Fibroblast of villous mesenchyme (primary cell): ENCODE measurements around the gene GRIN2B. TPM values are rescaled to one million over a fixed set of nuclear protein-coding genes. Genes with fewer than 3 reads are reported as not detected.
A peak's percentile ranks its signal among the peaks of the same experiment; 100 is the strongest.

ENCODE experiments used
- DNase-seq: peaks from one replicate; pipeline ENCODE4 v3.0.0-alpha.2; 2010; ENCODE audit warnings: low read depth
- H3K4me3 ChIP-seq: 2 replicates; pipeline ENCODE4 v1.5.1; 2011; ENCODE audit warnings: low read depth, mild to moderate bottlenecking, low read length
- total RNA-seq: library from RNA; depleted of rRNA; stranded (reverse); fragments of >200 nt; gene quantifications from 2 replicates; pipeline ENCODE4 v1.2.3, GENCODE V29; 2012
- TF ChIP-seq, protein P1 (sequence below): IDR thresholded peaks from 2 replicates; pipeline ENCODE4 v1.5.1; 2012; ENCODE audit warnings: low read depth, mild to moderate bottlenecking, low read length; ENCODE audit not compliant: insufficient read depth

GRIN2B gene
- total RNA-seq, 1 donor, result under 0.01 TPM

DNA sequence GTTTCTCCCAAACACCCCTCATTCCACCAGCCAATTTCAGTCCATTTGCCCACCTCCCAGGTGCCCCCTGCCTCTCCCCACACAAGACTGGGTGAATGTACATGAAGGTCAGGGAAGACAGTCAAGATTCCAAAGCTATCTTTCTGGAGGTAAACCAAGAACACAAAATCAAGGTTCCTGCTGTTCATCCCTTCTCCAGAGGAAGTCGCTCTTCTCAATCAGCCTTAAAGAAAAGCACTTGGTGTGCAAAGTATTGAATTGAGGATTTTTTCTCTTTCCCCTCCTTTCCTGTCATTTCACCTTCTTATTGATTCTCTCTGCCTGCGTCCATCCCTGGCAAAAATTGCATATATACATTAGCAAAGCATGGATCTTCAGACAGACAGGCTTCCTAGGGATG, 4.5 kb downstream of the GRIN2B start:
- no peak overlapping the region for H3K4me3 ChIP-seq
- no peak for DNase-seq
- TF ChIP-seq, protein P1, sequence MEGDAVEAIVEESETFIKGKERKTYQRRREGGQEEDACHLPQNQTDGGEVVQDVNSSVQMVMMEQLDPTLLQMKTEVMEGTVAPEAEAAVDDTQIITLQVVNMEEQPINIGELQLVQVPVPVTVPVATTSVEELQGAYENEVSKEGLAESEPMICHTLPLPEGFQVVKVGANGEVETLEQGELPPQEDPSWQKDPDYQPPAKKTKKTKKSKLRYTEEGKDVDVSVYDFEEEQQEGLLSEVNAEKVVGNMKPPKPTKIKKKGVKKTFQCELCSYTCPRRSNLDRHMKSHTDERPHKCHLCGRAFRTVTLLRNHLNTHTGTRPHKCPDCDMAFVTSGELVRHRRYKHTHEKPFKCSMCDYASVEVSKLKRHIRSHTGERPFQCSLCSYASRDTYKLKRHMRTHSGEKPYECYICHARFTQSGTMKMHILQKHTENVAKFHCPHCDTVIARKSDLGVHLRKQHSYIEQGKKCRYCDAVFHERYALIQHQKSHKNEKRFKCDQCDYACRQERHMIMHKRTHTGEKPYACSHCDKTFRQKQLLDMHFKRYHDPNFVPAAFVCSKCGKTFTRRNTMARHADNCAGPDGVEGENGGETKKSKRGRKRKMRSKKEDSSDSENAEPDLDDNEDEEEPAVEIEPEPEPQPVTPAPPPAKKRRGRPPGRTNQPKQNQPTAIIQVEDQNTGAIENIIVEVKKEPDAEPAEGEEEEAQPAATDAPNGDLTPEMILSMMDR, result no peak

DNA sequence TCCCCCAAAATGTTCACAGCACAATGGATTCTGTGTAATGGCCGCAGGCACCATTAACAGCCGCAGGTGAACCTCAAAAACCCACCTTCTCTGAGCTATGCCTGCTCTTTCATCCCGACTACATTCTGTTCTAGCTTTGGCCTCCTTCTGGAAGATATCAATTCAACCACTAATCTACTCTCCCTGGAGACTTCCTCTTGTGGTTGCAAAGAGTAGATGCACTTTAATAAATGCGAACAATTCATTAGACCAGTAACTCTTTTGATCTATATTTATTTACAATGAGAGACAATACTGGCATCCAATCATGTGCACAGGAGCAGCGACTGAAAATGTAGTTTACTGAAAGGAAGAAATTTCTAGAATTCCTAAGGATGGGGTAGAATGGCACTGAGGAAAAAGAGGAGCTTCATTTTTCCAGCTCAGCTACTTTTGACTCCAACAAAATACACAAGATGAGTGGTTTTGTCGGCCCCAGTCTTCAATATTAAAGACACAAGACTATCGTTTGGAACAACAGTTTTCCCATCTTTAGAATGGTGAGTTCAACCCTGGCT, 5.3 kb downstream of the GRIN2B start:
- TF ChIP-seq, protein P1, result no peak
- no peak overlapping the region for H3K4me3 ChIP-seq
- no peak for DNase-seq

DNA sequence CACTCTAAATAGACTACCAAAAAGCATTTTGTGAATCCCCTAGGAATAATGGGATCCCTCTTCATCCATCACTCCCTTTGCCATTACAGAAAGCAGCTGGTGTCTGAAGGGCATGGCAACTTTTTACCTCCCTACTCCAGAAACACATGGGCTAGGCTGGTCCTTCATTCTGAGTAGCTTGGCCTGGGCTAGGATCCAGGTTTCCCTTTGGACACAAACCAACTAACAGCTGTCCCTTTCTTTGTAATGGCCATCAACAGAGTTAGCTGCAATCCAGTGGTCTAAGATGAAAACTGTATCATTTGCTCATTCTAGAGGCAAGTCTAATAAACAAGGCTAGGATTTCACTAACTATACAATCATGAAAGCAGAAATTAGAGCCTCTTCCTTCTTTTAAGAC, 7.4 kb downstream of the GRIN2B start:
- no peak for DNase-seq
- no peak overlapping the region for H3K4me3 ChIP-seq
- TF ChIP-seq, protein P1, result no peak

DNA sequence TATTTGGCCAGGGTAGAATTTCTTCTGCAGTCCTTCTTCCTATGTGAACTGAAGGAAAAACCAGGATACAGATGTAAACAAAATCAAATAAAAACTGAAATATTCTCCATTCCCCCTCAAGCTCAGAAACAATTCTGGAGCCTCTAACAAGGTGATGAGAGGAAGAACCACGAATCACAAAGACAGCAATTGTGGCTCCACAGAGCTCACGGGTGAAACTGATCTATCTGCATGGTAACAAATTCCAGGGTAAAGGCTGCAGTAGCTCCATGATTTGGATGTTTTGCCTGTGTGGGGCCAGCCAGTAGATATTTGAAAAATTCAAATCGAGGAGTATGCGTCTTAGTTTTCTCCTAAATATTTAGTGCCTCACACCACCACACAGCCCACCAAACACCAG, 10.6 kb downstream of the GRIN2B start:
- no peak for DNase-seq
- TF ChIP-seq, protein P1, result no peak
- H3K4me3 ChIP-seq, result no peak overlapping the region

DNA sequence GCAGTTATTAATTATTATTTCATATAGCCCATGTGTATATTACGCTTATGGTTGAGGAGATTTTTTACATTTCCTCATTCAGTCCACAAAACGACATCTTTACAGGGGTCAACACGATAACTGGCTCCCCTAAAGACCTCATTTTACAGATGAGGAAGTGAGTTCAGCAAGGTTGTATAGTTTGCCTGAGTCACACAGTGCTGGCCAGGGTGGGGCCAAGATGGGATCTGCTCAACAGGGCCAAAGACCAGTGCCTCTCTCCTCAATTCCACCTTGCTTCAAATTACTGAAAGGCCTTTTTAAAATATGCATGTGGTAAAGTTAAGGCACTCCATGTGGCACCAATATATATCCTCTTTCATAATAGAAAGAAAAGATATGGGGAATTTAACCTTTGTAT, 13.1 kb downstream of the GRIN2B start:
- no peak overlapping the region for H3K4me3 ChIP-seq
- no peak for DNase-seq
- TF ChIP-seq, protein P1, result no peak

DNA sequence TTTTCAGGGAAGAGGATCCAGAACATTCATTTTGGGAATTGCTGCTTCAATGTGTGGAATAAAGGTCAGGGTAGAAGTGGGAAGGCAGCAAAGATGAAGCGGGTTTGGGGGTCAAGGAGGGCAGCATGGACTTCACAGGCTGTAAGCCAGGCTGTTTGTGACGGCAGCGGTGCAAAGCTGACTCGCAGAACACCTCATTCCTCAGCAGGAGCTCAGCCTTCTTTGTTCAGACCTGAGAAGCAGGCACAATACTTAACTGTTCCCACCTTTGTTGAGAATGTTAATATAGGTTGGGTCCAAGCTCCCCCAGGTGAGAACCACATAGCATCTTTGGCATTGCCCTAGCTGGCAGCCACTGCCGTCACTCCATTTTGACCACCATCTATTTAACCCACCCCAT, 16.7 kb downstream of the GRIN2B start:
- no peak for DNase-seq
- H3K4me3 ChIP-seq, result no peak overlapping the region
- TF ChIP-seq, protein P1, result no peak

DNA sequence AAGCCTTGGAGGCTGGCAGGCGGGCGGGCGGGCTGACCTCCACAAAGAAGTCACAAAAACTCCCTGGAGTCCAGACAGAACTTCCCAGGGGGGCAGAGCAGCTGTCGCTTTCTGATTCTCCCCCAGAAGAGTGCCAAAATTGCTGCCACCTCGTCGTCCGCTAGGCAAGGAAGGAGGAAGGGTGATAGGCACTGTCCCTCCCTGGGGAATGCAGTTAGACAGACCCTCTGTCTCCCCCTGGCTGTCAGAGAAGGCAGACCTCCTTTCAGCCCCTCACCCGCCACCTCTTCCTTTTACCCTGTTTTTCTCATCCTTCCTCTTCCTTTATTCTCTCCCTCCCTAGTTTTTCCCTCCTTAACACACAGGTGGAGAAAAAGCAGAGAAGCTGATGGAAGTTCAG, 18.7 kb downstream of the GRIN2B start:
- DNase-seq, result no peak
- no peak overlapping the region for H3K4me3 ChIP-seq
- TF ChIP-seq, protein P1, result peak; percentile 52
